Gastroesophageal sphincter (tissue), 3 donors: ENCODE data around the gene CAMSAP1.

Source experiments
- EP300 ChIP-seq: sonication (generic); formaldehyde crosslinking; IDR thresholded peaks from one replicate; pipeline ENCODE4 v1.6.1; 2017; ENCODE audit warnings: antibody characterized with exemption, mild to moderate bottlenecking
- POLR2A ChIP-seq, 2 donors: fragments of 450-650 bp; IDR thresholded peaks; one replicate each; pipeline ENCODE4 v1.6.1; 2017; ENCODE audit warnings: antibody characterized with exemption in 2 of 2, mild to moderate bottlenecking in 2 of 2, moderate library complexity in 1 of 2
- POLR2AphosphoS5 ChIP-seq: sonication (generic); formaldehyde crosslinking; IDR thresholded peaks from one replicate; pipeline ENCODE4 v1.6.1; 2017; ENCODE audit warnings: antibody characterized with exemption
- TF ChIP-seq, protein P1 (sequence below), 4 experiments: fragments of 200-600 bp in 2 of 4; fragments of 450-650 bp in 2 of 4; sonication (generic) in 1 of 4; IDR thresholded peaks; one replicate each; pipeline ENCODE4 v1.5.1; 2017 to 2019; ENCODE audit warnings: antibody characterized with exemption in 4 of 4, mild to moderate bottlenecking in 2 of 4, moderate library complexity in 2 of 4

DNA sequence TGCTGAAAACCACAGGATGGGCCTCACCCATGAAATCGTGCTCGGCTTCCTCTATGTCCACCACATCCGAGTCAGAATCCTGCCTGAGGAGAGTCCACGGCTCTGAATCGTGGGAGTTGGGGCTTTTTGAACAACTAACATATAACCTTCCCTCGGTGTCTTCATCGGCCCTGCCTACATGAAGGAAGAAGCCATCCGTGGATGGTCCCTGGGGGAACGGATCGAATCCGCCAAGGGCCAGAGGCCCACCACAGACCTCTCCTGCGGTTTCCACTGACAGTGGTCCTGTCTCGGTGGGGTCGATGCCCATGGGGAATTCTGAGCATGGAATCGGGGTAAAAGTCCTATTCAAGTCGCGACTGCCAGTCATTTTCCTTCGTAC lies 85.0 kb downstream of the CAMSAP1 start:
- TF ChIP-seq, protein P1, sequence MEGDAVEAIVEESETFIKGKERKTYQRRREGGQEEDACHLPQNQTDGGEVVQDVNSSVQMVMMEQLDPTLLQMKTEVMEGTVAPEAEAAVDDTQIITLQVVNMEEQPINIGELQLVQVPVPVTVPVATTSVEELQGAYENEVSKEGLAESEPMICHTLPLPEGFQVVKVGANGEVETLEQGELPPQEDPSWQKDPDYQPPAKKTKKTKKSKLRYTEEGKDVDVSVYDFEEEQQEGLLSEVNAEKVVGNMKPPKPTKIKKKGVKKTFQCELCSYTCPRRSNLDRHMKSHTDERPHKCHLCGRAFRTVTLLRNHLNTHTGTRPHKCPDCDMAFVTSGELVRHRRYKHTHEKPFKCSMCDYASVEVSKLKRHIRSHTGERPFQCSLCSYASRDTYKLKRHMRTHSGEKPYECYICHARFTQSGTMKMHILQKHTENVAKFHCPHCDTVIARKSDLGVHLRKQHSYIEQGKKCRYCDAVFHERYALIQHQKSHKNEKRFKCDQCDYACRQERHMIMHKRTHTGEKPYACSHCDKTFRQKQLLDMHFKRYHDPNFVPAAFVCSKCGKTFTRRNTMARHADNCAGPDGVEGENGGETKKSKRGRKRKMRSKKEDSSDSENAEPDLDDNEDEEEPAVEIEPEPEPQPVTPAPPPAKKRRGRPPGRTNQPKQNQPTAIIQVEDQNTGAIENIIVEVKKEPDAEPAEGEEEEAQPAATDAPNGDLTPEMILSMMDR (IDR thresholded peaks at IDR 0.05), result no peak
- TF ChIP-seq POLR2AphosphoS5 (no peak), POLR2A (IDR thresholded peaks at IDR 0.05) (no peak), EP300 (no peak)
